Prostate gland (tissue), 2 donors: ENCODE results near the gene TUT7. TPM values are rescaled to one million over a fixed set of nuclear protein-coding genes. Genes with fewer than 3 reads are reported as not detected.

Source experiments
- DNase-seq: peaks from one replicate; pipeline ENCODE4 v3.0.0-alpha.2; 2019; ENCODE audit warnings: low spot score
- H3K27ac ChIP-seq, 2 donors: fragments of 200-600 bp; sonication (generic); 2 replicates each; pipeline ENCODE4 v1.5.1; 2017 to 2019
- H3K27me3 ChIP-seq: fragments of 200-600 bp; sonication (generic); replicated peaks from 2 replicates; pipeline ENCODE4 v1.5.1; 2019; ENCODE audit not compliant: insufficient read depth
- H3K36me3 ChIP-seq, 2 donors: fragments of 200-600 bp; sonication (generic); 1 replicate in 1 of 2; 2 replicates in 1 of 2; pipeline versions ENCODE4 v1.5.1 to v1.8.1; 2017 to 2019
- H3K4me1 ChIP-seq: fragments of 200-600 bp; sonication (generic); replicated peaks from 2 replicates; pipeline ENCODE4 v1.5.1; 2019
- H3K4me3 ChIP-seq, 2 donors: fragments of 200-600 bp; sonication (generic); 2 replicates each; pipeline ENCODE4 v1.5.1; 2017 to 2019
- H3K9me3 ChIP-seq: fragments of 200-600 bp; sonication (generic); 2 replicates; pipeline ENCODE4 v1.5.1; 2017
- POLR2A ChIP-seq: fragments of 450-650 bp; IDR thresholded peaks from one replicate; pipeline ENCODE4 v1.6.1; 2016; ENCODE audit warnings: antibody characterized with exemption, mild to moderate bottlenecking
- POLR2AphosphoS5 ChIP-seq: sonication (generic); formaldehyde crosslinking; IDR thresholded peaks from one replicate; pipeline ENCODE4 v1.6.1; 2017; ENCODE audit warnings: antibody characterized with exemption
- WGBS: methylation state at CpG from one replicate; pipeline ENCODE4 v1.1.5; 2018; 5-methylcytosine and 5-hydroxymethylcytosine counted together
- intact Hi-C: fragments of 100-400 bp; cut with DNase I; formaldehyde crosslinking; loops from one replicate; pipeline ENCODE4 v1.14.2; 2022
- total RNA-seq, 2 donors: library from RNA; depleted of rRNA; stranded (reverse); fragments of >200 nt; gene quantifications; one replicate each; pipeline ENCODE4 v1.1.0, GENCODE V29; 2016
- TF ChIP-seq, protein P1 (sequence below), 4 experiments: fragments of 200-600 bp in 2 of 4; fragments of 450-650 bp in 2 of 4; sonication (generic) in 2 of 4; IDR thresholded peaks; 1 replicate in 3 of 4; 2 replicates in 1 of 4; pipeline ENCODE4 v1.5.1; 2016 to 2019; ENCODE audit warnings: antibody characterized with exemption in 4 of 4, mild to moderate bottlenecking in 2 of 4, moderate library complexity in 2 of 4

The TUT7 gene
- total RNA-seq, 2 donors from 2014 or later = 44.0 to 112 TPM

DNA sequence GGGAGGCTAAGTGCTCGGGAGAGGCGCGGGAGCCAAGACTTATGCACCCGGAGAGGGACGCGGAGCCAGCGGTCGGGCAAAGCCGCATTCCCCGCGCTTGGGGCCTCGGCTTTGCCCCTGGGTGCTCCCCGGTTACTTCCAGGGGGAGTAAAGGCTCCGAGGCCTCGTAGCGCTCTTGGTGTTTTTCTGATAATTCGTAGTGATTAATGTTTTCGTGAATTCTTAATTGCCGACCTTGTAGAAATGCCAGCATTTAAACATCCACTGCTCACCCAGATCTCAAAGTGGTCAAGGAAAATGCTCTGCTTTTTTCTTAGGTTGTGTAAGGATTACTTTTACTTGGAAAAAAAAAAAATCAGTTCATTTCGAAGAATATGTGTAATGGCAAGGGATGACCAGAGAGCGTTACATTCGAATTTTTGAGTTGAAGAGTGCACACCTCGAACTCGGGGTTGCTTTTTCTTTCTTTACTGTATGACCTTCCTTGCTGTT, 654 bp upstream of the TUT7 start:
- DNase-seq = no peak
- no peaks in the 10 kb centered on the region for H3K36me3 ChIP-seq
- peak overlapping the region; percentile 93 to 97 for H3K27ac ChIP-seq
- H3K4me1 ChIP-seq = no peaks in the 10 kb centered on the region
- H3K9me3 ChIP-seq = no peaks in the 10 kb centered on the region
- no peak for TF ChIP-seq POLR2AphosphoS5
- TF ChIP-seq, protein P1, sequence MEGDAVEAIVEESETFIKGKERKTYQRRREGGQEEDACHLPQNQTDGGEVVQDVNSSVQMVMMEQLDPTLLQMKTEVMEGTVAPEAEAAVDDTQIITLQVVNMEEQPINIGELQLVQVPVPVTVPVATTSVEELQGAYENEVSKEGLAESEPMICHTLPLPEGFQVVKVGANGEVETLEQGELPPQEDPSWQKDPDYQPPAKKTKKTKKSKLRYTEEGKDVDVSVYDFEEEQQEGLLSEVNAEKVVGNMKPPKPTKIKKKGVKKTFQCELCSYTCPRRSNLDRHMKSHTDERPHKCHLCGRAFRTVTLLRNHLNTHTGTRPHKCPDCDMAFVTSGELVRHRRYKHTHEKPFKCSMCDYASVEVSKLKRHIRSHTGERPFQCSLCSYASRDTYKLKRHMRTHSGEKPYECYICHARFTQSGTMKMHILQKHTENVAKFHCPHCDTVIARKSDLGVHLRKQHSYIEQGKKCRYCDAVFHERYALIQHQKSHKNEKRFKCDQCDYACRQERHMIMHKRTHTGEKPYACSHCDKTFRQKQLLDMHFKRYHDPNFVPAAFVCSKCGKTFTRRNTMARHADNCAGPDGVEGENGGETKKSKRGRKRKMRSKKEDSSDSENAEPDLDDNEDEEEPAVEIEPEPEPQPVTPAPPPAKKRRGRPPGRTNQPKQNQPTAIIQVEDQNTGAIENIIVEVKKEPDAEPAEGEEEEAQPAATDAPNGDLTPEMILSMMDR (IDR thresholded peaks at IDR 0.05) = peak in 1 of 4 experiments; percentile 28
- no peaks in the 10 kb centered on the region for H3K27me3 ChIP-seq
- intact Hi-C loops = loop anchor here (5.0 kb wide), 1 partner anchor 73 kb away; the partner anchor contains the start of gene ISCA1
- H3K4me3 ChIP-seq = peak overlapping the region; percentile 85 to 93
- 10% methylated on average over 24 of the region's 24 CpGs for WGBS

DNA sequence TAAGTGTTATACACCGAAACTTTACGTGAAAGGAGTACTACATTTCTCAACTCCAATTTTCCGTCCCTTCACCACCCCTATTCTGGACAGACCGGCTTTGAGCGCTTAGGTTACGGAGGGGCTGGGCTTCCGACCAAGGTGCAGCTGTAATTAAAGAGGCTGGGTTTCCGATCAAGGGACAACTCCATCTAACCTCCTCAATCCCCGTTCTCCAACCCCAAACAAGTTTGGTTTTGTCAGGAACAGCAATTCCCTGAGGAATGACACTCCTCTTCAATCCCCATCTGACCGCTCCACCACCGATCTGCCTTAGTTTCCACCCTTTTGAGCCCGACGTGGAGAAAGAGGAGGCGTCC, 577 bp downstream of the TUT7 start:
- peak; percentile 19 for TF ChIP-seq POLR2A
- peak; percentile 6 for TF ChIP-seq POLR2AphosphoS5
- TF ChIP-seq, protein P1 (IDR thresholded peaks at IDR 0.05) = no peak
- DNase-seq = peak; percentile 55
- no peaks in the 10 kb centered on the region for H3K9me3 ChIP-seq
- intact Hi-C loops = loop anchor here (5.0 kb wide), 1 partner anchor 71 kb away; the partner anchor contains the start of gene ISCA1
- peak overlapping the region; percentile 93 to 97 for H3K27ac ChIP-seq
- no peaks in the 10 kb centered on the region for H3K4me1 ChIP-seq
- no peaks in the 10 kb centered on the region for H3K27me3 ChIP-seq
- peak overlapping the region; percentile 85 to 93 for H3K4me3 ChIP-seq
- WGBS = under 1% methylated on average over 14 of the region's 14 CpGs
- H3K36me3 ChIP-seq = no peaks in the 10 kb centered on the region

DNA sequence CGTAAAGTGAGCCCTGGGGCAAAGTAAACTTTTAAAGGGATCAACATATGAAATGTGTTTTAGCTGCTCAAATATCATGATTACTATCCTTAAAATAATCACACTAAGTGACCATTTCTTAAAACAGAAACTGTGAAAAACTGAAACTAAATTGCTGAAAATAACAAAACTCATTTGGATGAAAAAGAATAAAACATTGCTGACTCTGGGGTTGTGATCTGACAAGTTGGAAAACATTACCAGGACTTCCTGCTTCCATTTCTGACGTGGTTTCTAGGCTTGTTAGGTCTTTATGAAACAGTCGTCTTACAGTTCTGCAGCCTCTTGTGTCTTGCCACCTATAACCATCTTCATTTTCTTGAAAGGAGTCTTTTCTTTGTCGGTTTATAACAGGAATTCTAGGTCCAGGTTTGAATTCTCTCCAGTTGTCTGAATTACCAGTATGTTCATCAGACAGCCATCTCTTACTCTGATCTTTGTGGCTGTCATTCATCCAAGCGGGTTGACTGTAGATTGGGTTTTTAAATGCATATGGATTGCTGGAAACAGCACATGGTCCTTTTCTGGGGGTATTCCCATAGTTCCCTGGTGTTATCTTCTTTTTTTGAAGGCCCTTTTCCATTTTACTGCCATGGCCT, 1.7 kb downstream of the TUT7 start:
- intact Hi-C loops = loop anchor here (5.0 kb wide), 1 partner anchor 70 kb away; the partner anchor contains the start of gene ISCA1
- H3K27me3 ChIP-seq = no peaks in the 10 kb centered on the region
- no peaks in the 10 kb centered on the region for H3K9me3 ChIP-seq
- peak overlapping the region; percentile 85 to 93 for H3K4me3 ChIP-seq
- WGBS = 49% methylated on average over 5 of the region's 5 CpGs
- no peak for DNase-seq
- no peaks in the 10 kb centered on the region for H3K36me3 ChIP-seq
- H3K27ac ChIP-seq = peak overlapping the region; percentile 93 to 97
- TF ChIP-seq, protein P1 (IDR thresholded peaks at IDR 0.05) = no peak
- peak; percentile 17 for TF ChIP-seq POLR2AphosphoS5
- TF ChIP-seq POLR2A = no peak
- H3K4me1 ChIP-seq = no peaks in the 10 kb centered on the region

DNA sequence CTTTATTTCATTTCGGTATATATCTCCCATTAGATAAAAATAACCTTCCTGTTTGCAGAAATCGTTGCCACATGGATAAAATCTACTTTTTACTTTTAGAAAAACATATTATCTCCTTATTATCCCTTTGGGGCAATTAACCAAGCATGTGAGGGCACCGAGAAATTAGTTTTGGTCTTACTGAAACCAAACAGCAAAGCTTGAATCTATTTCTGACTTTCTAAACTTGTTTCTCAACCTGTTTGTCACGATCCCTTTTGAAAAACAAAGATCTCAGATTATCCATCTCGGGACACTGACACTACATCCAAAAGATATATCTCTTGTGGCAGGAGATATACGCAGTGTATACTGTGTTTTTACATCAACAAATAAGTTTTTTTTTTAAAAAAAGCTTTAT, 2.3 kb downstream of the TUT7 start:
- peak overlapping the region; percentile 93 to 97 for H3K27ac ChIP-seq
- peak overlapping the region; percentile 85 to 93 for H3K4me3 ChIP-seq

More for the DNA sequence above, 2.3 kb downstream of the TUT7 start:
- Histone ChIP-seq H3K9me3 (no peaks in the 10 kb centered on the region), H3K27me3 (no peaks in the 10 kb centered on the region), H3K4me1 (no peaks in the 10 kb centered on the region), H3K36me3 (no peaks in the 10 kb centered on the region)
- no peak for DNase-seq
- intact Hi-C loops = loop anchor here (5.0 kb wide), 1 partner anchor 70 kb away; the partner anchor contains the start of gene ISCA1
- TF ChIP-seq, protein P1 (IDR thresholded peaks at IDR 0.05) = no peak
- no peak for TF ChIP-seq POLR2A
- no peak for TF ChIP-seq POLR2AphosphoS5
- WGBS = 50% methylated on average over 6 of the region's 6 CpGs
